Activated CD4-positive, alpha-beta T cell treated with anti-CD3 and anti-CD28 coated beads, Interleukin-2, Interleukin-4, amounts not matched to agents 100 ng/mL and 50 ng/mL, durations not matched to agents 16 hours and 8 hours (primary cell): Measurements from ENCODE around the gene RAP1A.
A peak's percentile ranks its signal among the peaks of the same experiment; 100 is the strongest.
"Not testable (repeated sequence)": the region's sequence is repeated elsewhere in the genome, so short reads cannot be mapped to it uniquely, and the experiment has no call there.

ENCODE experiments used
- DNase-seq: peaks from one replicate; pipeline ENCODE4 v3.0.0-alpha.2; 2020; ENCODE audit warnings: low spot score

Gene RAP1A

GRCh38 chr1:111598544-111598943 lies 21.0 kb upstream of the RAP1A start:
- DNase-seq: peak; percentile 66

GRCh38 chr1:111599781-111600693 lies 19.6 kb upstream of the RAP1A start:
- no peak for DNase-seq

GRCh38 chr1:111600886-111601386 lies 18.7 kb upstream of the RAP1A start:
- DNase-seq: peak; percentile 92

GRCh38 chr1:111602302-111602701 lies 17.3 kb upstream of the RAP1A start:
- no peak for DNase-seq

GRCh38 chr1:111602974-111603373 lies 16.6 kb upstream of the RAP1A start:
- DNase-seq: peak; percentile 84

GRCh38 chr1:111603979-111604378 lies 15.6 kb upstream of the RAP1A start:
- DNase-seq: peak; percentile 93

- DNase-seq: no peak
Measured at GRCh38 chr1:111604931-111605330, 14.7 kb upstream of the RAP1A start.

GRCh38 chr1:111605576-111605975 lies 14.0 kb upstream of the RAP1A start:
- DNase-seq: no peak

GRCh38 chr1:111606457-111607215 lies 13.0 kb upstream of the RAP1A start:
- not testable (repeated sequence) for DNase-seq

- DNase-seq: not testable (repeated sequence)
Measured at GRCh38 chr1:111608528-111608927, 11.1 kb upstream of the RAP1A start.

GRCh38 chr1:111611986-111612385 lies 7.6 kb upstream of the RAP1A start:
- DNase-seq: no peak

- DNase-seq: peak; percentile 87
Measured at GRCh38 chr1:111615870-111616715, 3.5 kb upstream of the RAP1A start.

- DNase-seq: no peak
Measured at GRCh38 chr1:111618081-111618480, 1.5 kb upstream of the RAP1A start.

GRCh38 chr1:111618961-111619634 lies 491 bp upstream of the RAP1A start:
- DNase-seq: no peak

- DNase-seq: no peak
Measured at GRCh38 chr1:111620441-111620971, 917 bp downstream of the RAP1A start.

GRCh38 chr1:111621050-111621449 lies 1.5 kb downstream of the RAP1A start:
- DNase-seq: no peak

GRCh38 chr1:111622166-111622565 lies 2.6 kb downstream of the RAP1A start:
- no peak for DNase-seq

GRCh38 chr1:111624382-111624781 lies 4.8 kb downstream of the RAP1A start:
- DNase-seq: peak; percentile 74

- DNase-seq: no peak
Measured at GRCh38 chr1:111625276-111625675, 5.7 kb downstream of the RAP1A start.

- DNase-seq: no peak
Measured at GRCh38 chr1:111628153-111628552, 8.6 kb downstream of the RAP1A start.
